Measurements from ENCODE around the gene SELENOF.
A peak's percentile ranks its signal among the peaks of the same experiment; 100 is the strongest.
"Not testable (repeated sequence)": the region's sequence is repeated elsewhere in the genome, so short reads cannot be mapped to it uniquely, and the experiment has no call there.

The SELENOF gene

GRCh38 chr1:86915737-86916235, 1.9 kb upstream of the SELENOF start:
- DNase-seq: no peak

DNA sequence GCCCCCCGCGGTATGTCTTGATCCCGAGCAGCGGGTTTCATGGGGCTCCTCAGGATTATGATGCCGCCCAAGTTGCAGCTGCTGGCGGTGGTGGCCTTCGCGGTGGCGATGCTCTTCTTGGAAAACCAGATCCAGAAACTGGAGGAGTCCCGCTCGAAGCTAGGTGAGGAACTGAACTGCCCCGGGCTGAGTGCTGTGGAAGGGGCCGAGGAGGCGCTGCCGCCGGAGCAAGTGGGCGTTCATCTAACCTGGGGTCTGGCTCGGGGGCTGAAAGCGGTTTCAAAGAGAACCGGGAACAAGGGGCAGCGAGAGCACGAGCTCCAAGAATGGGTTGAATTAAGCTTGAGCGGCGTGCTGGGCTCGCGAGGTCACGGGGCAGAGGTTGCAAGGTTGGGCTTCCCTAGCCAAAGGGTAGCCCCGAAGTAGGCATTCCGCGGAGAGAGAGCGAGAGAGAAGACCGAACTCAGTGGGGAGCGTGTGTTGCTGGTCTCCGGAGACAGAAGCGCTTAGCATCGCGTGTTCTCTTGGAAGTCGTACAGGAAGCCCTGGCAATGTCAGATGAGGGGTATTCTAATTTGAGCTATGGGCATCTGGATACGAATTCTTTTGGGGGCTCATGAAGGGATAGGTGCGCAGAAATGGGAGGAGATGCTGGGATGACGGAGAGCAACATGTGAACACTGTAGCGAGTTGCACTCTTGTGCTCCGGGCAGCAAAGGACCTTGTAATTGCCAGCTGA, 1.2 kb upstream of the SELENOF start:
- DNase-seq: peak; percentile 21 to 70 (median 48)

GRCh38 chr1:86914601-86914997, 673 bp upstream of the SELENOF start, which contains the start of gene HS2ST1:
Gene HS2ST1 (plus strand): TSS chr1:86914635.
- no peak for DNase-seq

DNA sequence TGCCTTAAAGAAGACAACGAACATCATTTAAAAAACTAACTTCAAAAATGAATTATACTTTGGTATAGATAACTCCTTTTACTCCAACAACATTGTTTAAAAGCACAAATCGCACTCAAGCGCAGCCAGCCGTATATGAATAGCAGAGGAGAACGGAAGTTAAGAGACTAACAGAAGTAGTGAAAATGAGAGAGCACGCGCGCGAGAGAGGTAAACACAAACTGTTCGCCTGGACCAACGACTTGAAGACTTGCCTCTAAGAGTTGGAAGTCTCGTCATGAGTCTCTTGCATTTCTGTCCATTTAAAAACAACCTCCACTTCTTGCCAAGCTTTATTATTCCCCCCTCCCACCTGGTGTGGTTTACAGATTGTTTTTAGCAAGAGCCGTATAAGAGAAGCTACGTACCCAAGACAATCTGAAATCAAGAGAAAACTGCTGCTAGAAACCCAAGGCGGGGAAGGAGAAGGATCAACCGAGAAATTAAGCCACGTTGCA, 479 bp downstream of the SELENOF start:
- DNase-seq: peak in 4 of 6 experiments; percentile 1 to 66 (median 21)

GRCh38 chr1:86912281-86912900, 1.5 kb downstream of the SELENOF start:
- no peak for DNase-seq

DNA sequence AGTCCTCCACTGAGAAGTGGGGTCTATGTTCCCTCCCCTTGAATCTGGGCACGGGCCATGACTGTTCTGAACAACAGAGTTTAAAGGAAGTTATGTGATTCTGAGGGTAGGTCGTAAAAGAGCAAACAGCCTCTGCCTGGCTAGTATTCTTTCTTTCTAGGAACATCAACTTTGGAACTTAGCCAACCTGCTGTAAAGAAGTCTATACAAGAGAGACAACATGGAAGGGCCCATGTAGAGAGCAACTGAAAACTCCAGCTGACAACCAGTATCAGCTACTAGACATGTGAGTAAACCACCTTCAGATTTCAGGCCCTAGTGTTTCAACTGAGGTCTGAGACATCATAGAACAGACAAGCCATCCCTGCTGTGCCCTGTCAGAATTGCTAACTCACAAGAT, 7.5 kb downstream of the SELENOF start:
- DNase-seq: no peak

DNA sequence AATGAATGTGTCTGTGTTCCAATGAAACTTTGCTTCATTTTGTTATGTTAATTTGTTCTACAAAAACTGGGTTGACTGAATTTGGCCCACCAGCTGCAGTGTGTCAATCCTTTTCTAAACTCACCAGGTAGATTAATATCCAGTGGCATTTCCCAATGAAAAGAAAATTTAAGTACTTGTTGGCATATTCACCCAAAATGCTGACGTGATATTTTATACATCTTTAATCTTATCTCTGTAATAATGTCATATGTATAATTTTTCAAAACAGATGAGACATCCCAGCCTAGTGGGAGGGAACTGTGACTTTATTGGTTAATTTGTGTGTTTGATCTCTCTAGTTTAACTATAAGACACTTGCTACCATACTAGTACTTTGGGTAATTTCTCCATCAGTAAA, 8.1 kb downstream of the SELENOF start:
- DNase-seq: no peak

GRCh38 chr1:86899401-86899800, 14.5 kb downstream of the SELENOF start:
- not testable (repeated sequence) for DNase-seq

- no peak for DNase-seq
These were observed 25.6 kb downstream of the SELENOF start for GRCh38 chr1:86888327-86888726.

DNA sequence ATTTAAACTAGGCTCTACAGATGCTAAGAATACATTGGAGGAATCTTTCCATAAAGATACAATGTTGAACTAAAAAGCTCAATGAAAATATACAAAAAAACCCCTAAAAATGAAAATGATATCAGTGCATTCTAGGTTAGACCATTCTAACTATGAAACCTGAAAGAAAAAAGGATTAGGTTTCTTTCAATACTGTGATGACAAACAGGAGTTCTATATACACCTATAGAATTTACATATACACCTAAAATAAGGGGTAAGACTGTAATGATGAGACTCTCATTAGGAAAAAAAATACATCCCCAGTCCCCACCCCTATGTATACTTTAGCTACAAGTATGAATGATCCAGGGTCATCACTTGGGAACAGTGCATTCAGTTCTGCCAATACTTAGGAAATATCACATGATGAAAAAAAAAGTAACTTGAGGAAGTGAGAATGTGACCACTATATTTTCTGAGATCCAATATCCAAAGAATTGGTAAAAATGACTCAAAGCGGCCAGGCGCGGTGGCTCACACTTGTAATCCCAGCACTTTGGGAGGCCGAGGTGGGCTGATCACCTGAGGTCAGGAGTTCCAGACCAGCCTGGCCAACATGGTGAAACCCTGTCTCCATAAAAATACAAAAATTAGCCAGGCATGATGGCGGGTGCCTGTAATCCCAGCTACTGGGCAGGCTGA, 26.3 kb downstream of the SELENOF start:
- DNase-seq: no peak

GRCh38 chr1:86875722-86876121, 38.2 kb downstream of the SELENOF start:
- DNase-seq: no peak

DNA sequence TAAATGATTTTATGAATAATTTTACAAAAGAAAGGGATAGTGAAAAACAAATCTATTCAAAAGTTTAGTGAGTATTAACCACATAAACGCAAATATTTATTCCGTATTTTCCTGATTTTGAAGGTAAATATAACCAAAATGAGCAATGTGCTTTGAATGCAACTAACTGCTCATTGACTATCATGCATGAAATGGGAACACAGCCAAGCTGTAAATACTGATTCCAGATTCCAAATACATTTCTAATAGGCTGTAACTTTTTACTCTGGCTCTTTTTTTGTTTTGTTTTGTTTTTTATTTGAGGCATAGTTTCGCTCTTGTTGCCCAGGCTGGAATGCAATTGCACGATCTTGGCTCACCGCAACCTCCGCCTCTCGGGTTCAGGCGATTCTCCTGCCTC, 41.8 kb downstream of the SELENOF start:
- DNase-seq: no peak

GRCh38 chr1:86871001-86871400, 42.9 kb downstream of the SELENOF start:
- DNase-seq: no peak

GRCh38 chr1:86868477-86868876, 45.4 kb downstream of the SELENOF start:
- DNase-seq: no peak

- not testable (repeated sequence) for DNase-seq
These were observed 46.6 kb downstream of the SELENOF start for GRCh38 chr1:86867278-86867677.

DNA sequence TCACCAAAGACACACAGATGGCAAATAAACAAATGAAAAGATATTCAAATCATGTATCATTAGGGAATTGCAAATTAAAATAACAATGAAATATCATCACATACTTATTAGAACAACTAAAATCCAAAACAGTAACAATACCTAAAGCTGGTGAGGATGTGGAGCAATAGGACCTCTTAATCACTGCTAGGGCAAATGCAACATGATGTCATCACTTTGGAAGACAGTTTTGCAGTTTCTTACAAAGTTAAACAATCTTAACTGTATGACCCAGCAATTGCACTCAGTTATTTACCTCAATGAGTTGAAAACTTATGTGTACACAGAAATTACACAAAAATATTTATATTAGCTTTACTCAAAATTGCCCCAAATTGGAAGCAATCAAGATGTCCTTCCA, 47.3 kb downstream of the SELENOF start:
- DNase-seq: no peak

DNA sequence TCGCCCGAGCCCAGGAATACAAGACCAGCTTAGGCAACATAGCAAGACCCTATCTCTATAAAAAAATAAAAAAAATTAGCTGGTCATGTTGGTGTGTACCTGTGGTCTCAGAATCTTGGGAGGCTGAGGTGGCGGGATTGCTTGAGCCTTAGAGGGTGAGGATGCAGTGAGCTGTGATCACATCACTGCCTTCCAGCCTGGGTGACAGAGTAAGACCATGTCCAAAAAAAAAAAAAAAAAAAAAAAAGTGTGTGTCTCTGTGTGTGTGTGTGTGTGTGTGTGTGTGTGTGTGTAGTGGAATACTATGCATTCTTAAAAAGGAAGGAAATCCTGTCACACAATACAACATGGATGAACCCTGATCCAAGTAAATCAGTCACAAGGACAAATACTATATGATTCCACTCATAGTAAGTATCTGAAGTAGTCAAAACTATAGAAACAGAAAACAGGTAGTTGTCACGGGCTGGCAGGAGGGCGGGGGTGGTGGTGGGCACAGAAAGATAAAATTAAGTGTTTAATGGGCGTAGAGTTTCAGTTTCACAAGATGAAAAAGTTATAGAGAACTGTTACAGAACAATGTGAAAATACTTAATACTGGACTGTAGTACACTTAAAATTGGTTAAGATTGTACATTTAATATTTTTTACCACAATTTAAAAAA, 47.8 kb downstream of the SELENOF start:
- DNase-seq: no peak

GRCh38 chr1:86862920-86863319, 51.0 kb downstream of the SELENOF start:
- no peak for DNase-seq

- DNase-seq: no peak
These were observed 52.5 kb downstream of the SELENOF start for GRCh38 chr1:86861424-86861823.

- DNase-seq: no peak
These were observed 53.5 kb downstream of the SELENOF start for GRCh38 chr1:86860424-86860823.

- DNase-seq: no peak
These were observed 53.9 kb downstream of the SELENOF start for GRCh38 chr1:86860020-86860419.

DNA sequence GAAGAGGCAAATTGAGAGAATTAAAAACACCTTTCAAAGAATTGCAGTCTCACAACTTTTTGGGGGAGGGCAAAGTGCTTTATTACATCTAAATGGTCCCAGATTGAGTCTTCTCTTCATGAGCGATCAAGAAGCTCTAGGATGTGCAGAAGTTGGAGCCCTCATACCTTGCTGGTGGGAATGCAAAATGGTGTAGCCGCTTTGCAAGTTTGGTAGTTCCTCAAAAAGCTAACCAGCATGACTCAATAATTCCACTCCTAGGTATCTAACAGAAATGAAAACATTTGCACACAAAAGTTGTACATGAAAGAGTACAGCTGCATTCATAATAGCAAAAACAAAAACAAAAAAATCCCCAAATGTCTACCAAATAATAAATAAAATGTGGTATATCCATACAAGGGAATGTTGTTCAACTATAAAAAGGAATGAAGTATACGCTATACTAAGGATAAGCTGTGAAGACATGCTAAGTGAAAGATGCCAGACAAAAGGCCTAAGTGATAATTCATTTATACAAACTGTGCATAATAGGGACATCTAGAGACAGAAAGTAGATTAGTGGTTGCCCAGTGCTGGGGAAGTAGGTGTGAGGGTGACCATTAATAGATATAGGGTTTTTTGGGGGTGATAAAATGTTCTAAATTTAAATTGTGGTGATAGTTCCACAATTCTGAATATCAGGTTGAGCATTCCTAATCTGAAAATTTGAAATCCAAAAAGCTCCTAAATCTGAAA, 55.2 kb downstream of the SELENOF start:
- DNase-seq: no peak
